8988T (cell line): ENCODE data around the gene CEP68.
A peak's percentile ranks its signal among the peaks of the same experiment; 100 is the strongest.
"Not testable (repeated sequence)": the region's sequence is repeated elsewhere in the genome, so short reads cannot be mapped to it uniquely, and the experiment has no call there.

ENCODE experiments used
- DNase-seq: peaks from one replicate; pipeline ENCODE4 v3.0.0; 2011

CEP68 gene

DNA sequence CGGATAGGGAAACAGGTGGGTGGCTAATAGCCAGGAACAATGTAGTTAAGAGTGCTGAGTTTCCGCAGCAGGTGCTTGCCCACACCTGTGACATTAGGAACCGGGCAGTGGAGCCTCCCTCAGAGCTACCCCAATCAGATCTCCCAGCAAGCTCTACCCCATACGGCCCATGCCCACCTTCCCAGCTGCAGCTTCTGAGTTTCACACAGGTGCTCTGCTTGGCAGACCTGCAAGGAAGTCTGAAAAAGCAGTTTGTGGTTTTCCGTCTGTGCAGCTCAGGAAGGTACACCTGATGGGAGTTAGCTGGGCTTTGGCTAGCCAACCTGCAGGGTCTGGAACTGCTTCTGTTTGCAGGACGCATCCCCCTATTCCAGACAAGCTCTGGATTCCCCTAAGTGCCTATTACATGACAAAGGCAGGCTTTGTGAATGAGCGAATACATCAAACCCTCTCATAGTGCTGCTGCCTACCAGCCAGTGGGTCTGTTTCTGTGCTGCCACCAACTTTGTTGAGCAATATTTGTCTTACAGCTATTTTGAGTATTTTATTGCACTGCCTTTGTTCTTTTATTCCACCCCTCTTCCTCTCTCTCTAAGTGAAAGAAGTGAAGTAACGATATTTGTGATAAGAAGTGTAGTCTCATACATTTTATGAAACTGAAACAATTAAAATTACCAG, 24.7 kb upstream of the CEP68 start:
- no peak for DNase-seq

GRCh38 chr2:65032019-65032975, 23.9 kb upstream of the CEP68 start:
- DNase-seq, result no peak

DNA sequence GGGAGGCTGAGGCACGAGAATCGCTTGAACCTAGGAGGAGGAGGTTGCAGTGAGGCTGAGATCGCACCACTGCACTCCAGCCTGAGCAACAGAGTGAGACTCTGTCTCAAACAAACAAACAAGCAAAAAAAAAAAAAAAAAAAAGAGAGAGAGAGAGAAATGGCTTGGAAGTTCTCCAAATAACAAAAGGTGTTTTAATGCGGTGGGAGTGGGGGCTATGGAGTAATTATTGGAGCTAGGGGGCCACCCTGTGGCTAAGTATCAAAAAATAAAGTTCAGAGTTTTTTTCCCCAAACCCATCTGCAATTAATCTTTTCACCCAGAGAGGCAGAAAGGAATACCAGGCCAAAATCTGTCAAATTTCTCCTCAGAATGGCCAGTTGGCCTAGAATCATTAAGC, 23.0 kb upstream of the CEP68 start:
- DNase-seq, result peak; percentile 39

DNA sequence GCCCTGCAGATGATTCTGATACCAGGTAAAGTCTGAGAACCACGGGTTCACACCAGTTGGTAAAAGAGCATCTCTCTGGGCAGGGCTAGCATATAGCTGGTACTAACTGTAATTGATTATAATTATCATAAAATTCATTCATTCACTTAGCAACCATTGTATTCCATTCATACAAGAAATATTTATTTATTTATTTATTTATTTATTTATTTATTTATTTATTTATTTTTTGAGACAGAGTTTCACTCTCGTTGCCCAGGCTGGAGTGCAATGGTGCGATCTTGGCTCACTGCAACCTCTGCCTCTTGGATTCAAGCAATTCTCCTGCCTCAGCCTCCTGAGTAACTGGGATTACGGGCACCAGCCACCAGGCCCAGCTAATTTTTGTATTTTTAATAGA, 22.5 kb upstream of the CEP68 start:
- not testable (repeated sequence) for DNase-seq

- DNase-seq, result no peak
Measured at GRCh38 chr2:65035351-65035943, 20.8 kb upstream of the CEP68 start.

DNA sequence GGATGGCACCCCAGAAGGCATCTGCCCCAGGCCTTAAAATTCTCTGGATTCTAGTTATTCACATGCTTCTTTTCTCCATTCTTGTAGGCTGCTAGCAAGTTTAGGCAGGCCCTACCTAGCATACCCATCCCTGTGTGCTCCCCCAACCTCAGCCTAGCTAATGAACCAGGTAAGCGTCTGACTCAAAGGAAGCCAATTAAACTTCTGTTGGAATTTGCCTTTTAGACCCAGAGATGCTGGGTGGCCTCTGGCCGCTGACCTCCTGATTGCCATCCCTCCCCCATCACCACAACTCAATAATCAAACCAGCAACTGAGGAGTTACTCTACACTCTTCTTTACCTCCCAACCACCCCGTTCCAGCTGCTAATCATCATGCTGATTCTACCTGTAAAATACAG, 19.0 kb upstream of the CEP68 start:
- DNase-seq, result no peak

GRCh38 chr2:65039640-65040039, 16.6 kb upstream of the CEP68 start:
- DNase-seq, result no peak

- DNase-seq, result peak; percentile 55
Measured at GRCh38 chr2:65040400-65041261, 15.6 kb upstream of the CEP68 start.

DNA sequence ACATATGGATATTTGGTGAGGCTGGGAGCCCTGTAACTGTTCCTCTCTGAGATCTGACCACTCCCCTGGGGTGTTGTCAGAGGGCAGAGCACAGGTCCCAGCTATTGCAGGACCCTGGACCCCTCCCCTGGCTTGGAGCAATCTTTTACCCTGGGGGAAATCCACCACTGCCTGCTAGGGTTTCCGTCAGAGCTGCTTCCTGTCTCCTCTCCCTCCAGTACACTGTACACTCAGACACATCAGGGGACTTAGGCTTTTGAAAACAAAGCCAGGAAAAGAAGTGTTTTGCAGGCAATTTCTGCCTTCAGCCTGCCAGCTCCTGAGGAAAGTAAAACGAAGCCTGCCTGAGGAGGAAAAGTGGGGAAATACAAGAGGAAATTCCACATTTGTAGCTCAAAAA, 13.2 kb upstream of the CEP68 start:
- no peak for DNase-seq

DNA sequence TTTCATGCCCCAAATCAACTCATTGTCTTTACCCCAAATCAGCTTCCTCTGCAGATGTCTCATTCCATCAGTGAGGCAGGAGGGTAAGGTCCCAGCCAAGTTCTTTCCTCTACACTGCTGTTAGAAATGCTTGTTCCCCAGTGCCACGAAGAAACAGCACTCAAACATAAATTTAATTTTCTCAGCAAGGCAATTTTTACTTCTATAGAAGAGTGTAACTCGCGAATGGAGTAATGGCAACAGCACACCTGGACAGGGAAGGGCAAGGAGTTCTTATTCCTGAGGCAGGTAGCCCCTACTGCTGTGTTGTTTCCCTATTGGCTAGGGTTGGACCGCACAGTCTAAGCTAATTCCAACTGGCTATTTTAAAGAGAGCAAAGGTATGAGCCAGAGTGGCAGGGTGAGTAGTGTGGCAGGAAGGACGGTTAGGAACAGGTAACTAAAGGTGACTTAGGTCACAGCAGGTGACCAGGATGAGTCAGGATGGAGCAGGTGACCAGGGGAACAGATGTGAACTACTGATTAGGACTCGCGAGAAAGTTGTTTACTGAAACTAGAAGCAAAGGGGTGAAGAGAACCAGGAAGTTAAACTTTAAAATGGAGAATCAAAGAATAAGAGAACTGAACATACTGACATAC, 12.0 kb upstream of the CEP68 start:
- DNase-seq, result no peak

- DNase-seq, result no peak
Measured at GRCh38 chr2:65045651-65046050, 10.6 kb upstream of the CEP68 start.

DNA sequence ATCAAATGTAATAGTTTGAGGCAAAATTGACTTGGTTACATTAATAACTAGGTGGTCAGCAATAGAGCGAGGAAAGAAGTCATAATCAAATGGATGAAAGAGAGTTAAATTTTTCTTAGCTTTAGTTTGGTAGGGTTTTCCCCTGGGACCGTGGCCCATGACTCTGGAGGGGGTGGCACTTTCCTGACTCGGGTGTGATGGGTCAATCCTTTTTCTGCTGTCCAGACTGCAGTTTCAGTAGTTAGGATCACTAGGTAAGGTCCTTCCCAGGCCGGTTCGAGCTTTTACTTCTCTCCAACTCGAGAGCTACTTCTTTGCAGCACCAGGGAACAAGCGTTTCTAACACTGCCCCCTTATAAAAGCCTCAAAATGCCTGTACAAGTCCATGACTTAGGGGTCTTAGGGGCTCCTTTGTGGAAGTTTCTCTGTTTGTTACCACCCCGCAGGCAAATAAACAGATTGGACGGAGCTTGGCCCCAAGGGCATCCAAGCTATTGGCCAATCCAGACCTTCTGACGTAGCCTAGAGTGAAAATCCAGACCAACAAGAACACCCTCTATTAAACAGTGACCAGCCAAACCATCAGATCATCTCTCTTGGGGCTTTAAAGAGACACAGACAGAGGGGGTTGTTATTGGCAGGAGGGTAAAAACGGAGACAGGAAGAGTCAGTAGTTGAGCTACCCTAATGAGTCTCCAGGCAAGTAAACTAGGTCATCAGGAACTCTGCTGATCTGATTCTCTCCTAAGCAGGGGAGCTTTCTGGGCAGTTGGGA, 9.4 kb upstream of the CEP68 start:
- DNase-seq, result no peak

- DNase-seq, result no peak
Measured at GRCh38 chr2:65049010-65049639, 7.1 kb upstream of the CEP68 start.

GRCh38 chr2:65050931-65051330, 5.3 kb upstream of the CEP68 start:
- no peak for DNase-seq

DNA sequence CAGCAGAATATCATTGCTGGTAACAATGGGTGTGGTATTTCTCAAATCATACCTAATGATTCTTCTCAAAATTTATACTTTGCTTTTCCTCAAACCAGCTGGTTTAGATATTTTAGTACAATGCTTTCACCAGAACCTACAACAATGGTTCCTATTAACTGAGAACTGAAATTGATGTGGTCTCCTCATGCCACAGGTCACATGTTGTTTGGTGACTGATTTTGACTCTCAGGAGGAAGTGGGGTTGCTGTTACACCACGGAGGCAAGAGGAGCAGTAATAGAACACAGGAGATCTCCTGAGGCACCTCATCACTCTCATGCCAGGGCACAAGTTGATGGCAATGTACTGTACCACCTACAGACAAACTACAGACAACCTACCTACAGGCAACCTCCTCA, 3.0 kb upstream of the CEP68 start:
- no peak for DNase-seq

DNA sequence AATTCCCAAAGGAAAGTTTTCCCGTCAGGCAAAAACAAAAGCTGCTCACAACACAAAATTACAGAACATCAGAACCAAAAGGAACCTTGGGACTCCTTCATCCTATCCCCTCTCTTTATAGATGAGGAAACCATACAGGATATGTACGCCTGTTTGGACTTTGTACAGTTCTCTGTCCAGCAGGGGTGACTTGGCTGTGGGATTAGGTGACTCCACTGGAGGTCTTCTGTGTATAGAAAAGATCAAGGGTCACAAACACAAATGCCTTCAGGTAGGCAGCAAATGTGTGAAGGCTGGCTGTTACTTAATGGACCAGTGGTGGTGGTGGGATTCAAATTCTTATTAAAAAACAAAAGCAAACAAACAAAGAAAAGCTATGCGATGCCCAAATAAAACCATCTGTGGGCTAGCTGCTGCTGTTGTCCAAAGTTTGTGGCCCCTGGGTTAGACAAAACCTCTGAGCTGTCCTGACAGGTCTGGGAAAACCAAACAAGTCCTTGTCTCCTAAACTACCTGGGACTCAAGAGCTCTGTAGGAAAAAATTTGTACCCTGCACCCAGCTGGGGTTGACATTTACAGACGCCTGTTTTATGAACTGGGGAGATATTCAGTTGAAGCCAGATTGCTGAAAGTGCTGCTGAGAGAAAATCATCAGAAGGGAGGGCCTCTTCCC, 1.3 kb upstream of the CEP68 start:
- DNase-seq, result no peak

DNA sequence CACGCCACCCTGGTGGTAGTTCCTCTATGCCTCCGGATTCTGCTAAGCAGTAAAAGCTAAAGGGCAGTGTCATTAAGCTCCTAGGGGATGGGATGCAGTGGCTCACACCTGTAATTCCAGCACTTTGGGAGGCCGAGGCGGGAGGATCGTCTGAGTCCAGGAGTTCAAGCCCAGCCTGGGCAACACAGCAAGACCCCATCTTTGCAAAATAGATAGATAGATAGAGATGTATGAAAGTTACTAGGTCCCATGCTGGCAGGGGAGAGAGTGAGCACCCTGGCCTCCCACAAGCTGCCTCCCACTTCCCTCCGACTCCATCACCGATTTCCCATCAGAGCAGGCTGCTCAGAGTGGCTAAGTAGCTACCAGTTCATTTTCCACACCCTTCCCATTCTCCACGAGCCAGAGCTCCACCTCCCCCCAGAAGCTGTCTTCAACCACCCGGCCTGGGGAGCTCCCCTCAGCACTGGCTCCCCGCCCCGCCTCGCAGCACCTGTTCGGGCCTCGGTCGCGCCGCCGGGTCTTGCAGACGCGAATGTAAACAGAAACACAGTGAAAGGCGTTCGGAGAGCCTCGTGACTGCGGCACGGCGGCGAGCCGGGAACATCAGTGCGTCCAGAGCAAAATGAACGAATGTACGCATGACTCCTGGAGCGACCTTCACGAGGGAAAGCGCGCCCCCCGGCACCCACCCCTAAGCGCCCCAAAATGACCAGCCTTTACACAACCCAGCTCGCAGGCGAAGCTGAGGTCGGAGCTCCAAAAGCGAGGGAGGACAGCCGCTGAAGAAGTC, 598 bp upstream of the CEP68 start:
- DNase-seq, result peak; percentile 40

DNA sequence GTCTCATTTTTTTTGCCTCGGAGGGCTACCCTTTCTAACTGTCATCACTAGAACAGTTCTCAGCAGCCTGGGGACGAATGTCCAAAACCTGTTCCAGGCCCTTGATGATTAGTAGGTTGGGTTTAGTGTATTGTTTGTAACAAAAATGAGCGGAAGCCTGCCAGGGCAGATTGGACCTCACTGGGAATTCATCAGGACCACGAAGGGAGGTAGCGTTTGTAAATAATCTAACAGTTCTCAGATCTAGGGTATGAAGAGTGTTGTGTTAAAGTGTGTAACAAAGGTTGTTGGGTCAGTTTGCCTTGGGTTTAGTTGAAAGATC, 799 bp downstream of the CEP68 start:
- DNase-seq, result no peak

- no peak for DNase-seq
Measured at GRCh38 chr2:65057391-65058052, 1.3 kb downstream of the CEP68 start.
